Smooth muscle cell (in vitro differentiated cells): ENCODE measurements around the gene CST7. TPM values are rescaled to one million over a fixed set of nuclear protein-coding genes. Genes with fewer than 3 reads are reported as not detected.

Experiments used
- DNase-seq: peaks from one replicate; lab custom pipeline; 2025; ENCODE audit not compliant: unreplicated experiment; lab: John Stamatoyannopoulos, UW
- H2AFZ ChIP-seq: fragments of 200-600 bp; sonication (generic); 2 replicates; pipeline ENCODE4 v1.6.0; 2016; ENCODE audit warnings: antibody characterized with exemption, low read depth, mild to moderate bottlenecking
- H3F3A ChIP-seq: fragments of 200-600 bp; sonication (generic); 2 replicates; pipeline ENCODE4 v1.6.0; 2017; ENCODE audit warnings: antibody characterized with exemption, low read depth
- H3K27ac ChIP-seq: fragments of 200-600 bp; sonication (generic); 2 replicates; pipeline ENCODE4 v1.5.1; 2016; ENCODE audit warnings: low read depth, mild to moderate bottlenecking
- H3K27me3 ChIP-seq: fragments of 200-600 bp; sonication (generic); 2 replicates; pipeline ENCODE4 v1.6.1; 2016; ENCODE audit warnings: low read depth, mild to moderate bottlenecking
- H3K36me3 ChIP-seq: fragments of 200-600 bp; sonication (generic); 2 replicates; pipeline ENCODE4 v1.5.1; 2016; ENCODE audit warnings: low read depth
- H3K4me1 ChIP-seq: fragments of 200-600 bp; sonication (generic); 2 replicates; pipeline ENCODE4 v1.5.1; 2016; ENCODE audit warnings: low read depth
- H3K4me2 ChIP-seq: fragments of 200-600 bp; sonication (generic); 2 replicates; pipeline ENCODE4 v1.6.0; 2016; ENCODE audit warnings: mild to moderate bottlenecking
- H3K4me3 ChIP-seq: fragments of 200-600 bp; sonication (generic); 2 replicates; pipeline ENCODE4 v1.5.1; 2016; ENCODE audit warnings: mild to moderate bottlenecking
- H3K79me2 ChIP-seq: fragments of 200-600 bp; sonication (generic); 2 replicates; pipeline ENCODE4 v1.6.0; 2016; ENCODE audit warnings: low read depth, mild to moderate bottlenecking
- H3K9ac ChIP-seq: fragments of 200-600 bp; sonication (generic); 2 replicates; pipeline ENCODE4 v1.6.0; 2016; ENCODE audit warnings: low read depth
- H3K9me3 ChIP-seq: fragments of 200-600 bp; sonication (generic); replicated peaks from 2 replicates; pipeline ENCODE4 v1.5.1; 2016; ENCODE audit warnings: low read depth
- H4K20me1 ChIP-seq: fragments of 200-600 bp; sonication (generic); 2 replicates; pipeline ENCODE4 v1.6.0; 2016; ENCODE audit warnings: low read depth
- CTCF ChIP-seq: fragments of 200-600 bp; sonication (generic); IDR thresholded peaks from 2 replicates; pipeline ENCODE4 v1.5.1; 2017; ENCODE audit warnings: borderline replicate concordance, mild to moderate bottlenecking, antibody characterized with exemption; ENCODE audit not compliant: insufficient read depth, poor library complexity, severe bottlenecking
- WGBS: methylation state at CpG from one replicate; pipeline ENCODE4 v1.1.7; 2016; ENCODE audit warnings: low lambda C conversion rate; 5-methylcytosine and 5-hydroxymethylcytosine counted together
- polyA plus RNA-seq: library from polyadenylated mRNA; unstranded; fragments of >200 nt; fragmentation: Nextera tagmentation; extraction: Ambion mirVana; gene quantifications from 2 replicates; pipeline ENCODE4 v1.2.1, GENCODE V29; 2016
- total RNA-seq: library from RNA; depleted of rRNA; stranded (reverse); fragments of >200 nt; gene quantifications from 2 replicates; pipeline ENCODE4 v1.2.3, GENCODE V29; 2014

Gene CST7
- total and polyA plus RNA-seq, 2 experiments from 2014 or later = 1.8 TPM; not detected in 1

- H3K4me1 ChIP-seq = peaks cover 4% of the 10 kb centered on the region
- H3K36me3 ChIP-seq = no peaks in the 10 kb centered on the region
- no peak overlapping the region for H3K27ac ChIP-seq
- H3K4me2 ChIP-seq = peak overlapping the region; percentile 38
- peak; percentile 87 for TF ChIP-seq CTCF
- H3K4me3 ChIP-seq = no peak overlapping the region
- peak; percentile 49 for DNase-seq
- H3F3A ChIP-seq = no peaks in the 10 kb centered on the region
- H3K9ac ChIP-seq = no peak overlapping the region
- H3K79me2 ChIP-seq = peaks cover 25% of the 10 kb centered on the region
- 49% methylated on average over 20 of the region's 20 CpGs for WGBS
- peaks cover 5% of the 10 kb centered on the region for H4K20me1 ChIP-seq
- H3K9me3 ChIP-seq = no peaks in the 10 kb centered on the region
- peaks cover 20% of the 10 kb centered on the region for H3K27me3 ChIP-seq
- H2AFZ ChIP-seq = no peak overlapping the region
Observed at GRCh38 chr20:24994470-24995368, 45.6 kb downstream of the CST7 start.

DNA sequence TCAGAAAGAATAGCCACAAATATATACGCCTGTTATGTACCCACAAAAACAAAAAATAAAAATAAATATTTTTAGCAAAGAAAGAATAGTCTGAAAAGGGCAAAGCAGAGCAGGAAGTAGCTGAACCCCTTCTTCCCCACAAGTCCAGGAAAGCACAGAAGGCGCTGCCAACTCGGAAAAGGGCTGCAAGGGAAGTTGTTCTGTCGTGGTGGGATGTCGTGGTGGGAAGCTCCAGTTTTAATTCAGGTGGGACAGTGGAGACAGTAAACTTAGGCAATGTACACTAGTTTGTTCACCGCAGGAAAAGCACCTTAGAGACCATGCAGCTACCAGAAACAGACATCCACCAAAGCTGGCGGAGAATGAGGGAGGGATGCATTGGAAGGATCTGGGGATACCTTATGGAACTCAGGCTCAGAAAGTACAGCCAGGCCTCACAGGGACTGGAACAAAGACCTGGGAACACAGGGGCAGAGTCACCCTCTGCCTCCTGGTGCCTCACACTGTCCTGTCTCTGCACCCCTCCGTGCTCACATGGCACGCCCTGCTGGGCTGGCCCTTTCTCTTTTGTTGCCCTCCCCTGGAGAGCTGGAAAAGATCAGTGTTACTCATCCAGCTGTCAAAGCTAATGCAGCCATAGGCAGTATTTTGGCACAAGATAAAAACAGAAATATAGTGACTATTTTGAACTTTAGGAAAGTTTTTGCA lies 46.8 kb downstream of the CST7 start:
- Histone ChIP-seq H3K4me1 (peaks cover 4% of the 10 kb centered on the region), H3K9me3 (no peaks in the 10 kb centered on the region), H3F3A (no peaks in the 10 kb centered on the region), H3K4me3 (no peak overlapping the region), H2AFZ (no peak overlapping the region), H3K9ac (no peak overlapping the region), H3K36me3 (no peaks in the 10 kb centered on the region), H3K27me3 (peaks cover 23% of the 10 kb centered on the region), H4K20me1 (no peaks in the 10 kb centered on the region), H3K27ac (no peak overlapping the region), H3K79me2 (peaks cover 15% of the 10 kb centered on the region), H3K4me2 (no peak overlapping the region)
- TF ChIP-seq CTCF = no peak
- WGBS = 81% methylated on average over 9 of the region's 9 CpGs
- DNase-seq = no peak

GRCh38 chr20:24996449-24997377 lies 47.6 kb downstream of the CST7 start:
- Histone ChIP-seq H3K4me1 (peaks cover under 1% of the 10 kb centered on the region), H3F3A (no peaks in the 10 kb centered on the region), H3K9ac (no peak overlapping the region), H3K27me3 (peaks cover 23% of the 10 kb centered on the region), H3K36me3 (no peaks in the 10 kb centered on the region), H2AFZ (no peak overlapping the region), H3K4me2 (no peak overlapping the region), H3K27ac (no peak overlapping the region), H3K79me2 (peaks cover 6% of the 10 kb centered on the region), H3K9me3 (no peaks in the 10 kb centered on the region), H3K4me3 (no peak overlapping the region), H4K20me1 (no peaks in the 10 kb centered on the region)
- TF ChIP-seq CTCF = no peak
- WGBS = 68% methylated on average over 9 of the region's 9 CpGs
- no peak for DNase-seq
